HG02943 (cell line): ENCODE data around the gene PYGO1.
"Not testable (repeated sequence)": the region's sequence is repeated elsewhere in the genome, so short reads cannot be mapped to it uniquely, and the experiment has no call there.

Experiments
- ATAC-seq: cut with Tn5 transposase; IDR thresholded peaks from one replicate; pipeline ENCODE4 v1.9.1; 2021; ENCODE audit warnings: mild to moderate bottlenecking, low read depth, moderate library complexity; ENCODE audit not compliant: unreplicated experiment

PYGO1 gene

DNA sequence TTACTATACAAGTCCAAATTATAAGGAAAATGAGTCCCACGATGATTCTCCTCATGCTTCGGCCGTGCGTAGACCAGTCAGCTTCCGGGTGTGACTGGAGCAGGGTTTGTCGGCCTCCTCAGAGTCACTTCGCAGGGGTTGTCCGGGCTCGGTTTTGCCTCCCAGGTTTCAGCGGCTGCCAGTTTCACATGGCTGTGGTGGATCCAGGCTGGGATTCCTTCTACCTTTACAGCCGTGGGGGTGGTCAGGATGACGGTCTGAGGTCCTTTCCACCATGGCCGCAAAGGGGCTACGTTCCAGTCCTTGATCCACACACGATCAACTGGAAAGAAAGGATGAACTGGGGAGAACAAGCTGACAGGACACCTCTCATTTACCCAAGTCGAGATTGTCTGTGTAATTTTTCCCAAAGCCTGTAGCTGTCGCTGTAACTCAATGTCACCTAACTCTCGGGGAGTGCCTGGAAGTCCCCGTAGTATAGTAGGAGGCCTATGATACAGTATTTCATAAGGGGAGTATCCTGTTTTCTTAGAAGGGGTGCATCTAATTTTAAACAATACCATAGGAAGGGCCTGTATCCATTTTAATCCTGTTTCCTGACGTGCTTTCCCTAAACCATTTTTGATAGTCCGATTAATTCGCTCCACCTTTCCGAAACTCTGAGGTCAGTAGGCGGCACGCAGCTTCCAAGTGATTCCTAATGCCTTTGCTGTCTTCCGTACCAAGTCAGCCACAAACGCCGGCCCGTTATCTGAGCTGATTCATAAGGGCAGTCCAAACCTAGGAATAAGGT lies 74.3 kb downstream of the PYGO1 start:
- not testable (repeated sequence) for ATAC-seq

DNA sequence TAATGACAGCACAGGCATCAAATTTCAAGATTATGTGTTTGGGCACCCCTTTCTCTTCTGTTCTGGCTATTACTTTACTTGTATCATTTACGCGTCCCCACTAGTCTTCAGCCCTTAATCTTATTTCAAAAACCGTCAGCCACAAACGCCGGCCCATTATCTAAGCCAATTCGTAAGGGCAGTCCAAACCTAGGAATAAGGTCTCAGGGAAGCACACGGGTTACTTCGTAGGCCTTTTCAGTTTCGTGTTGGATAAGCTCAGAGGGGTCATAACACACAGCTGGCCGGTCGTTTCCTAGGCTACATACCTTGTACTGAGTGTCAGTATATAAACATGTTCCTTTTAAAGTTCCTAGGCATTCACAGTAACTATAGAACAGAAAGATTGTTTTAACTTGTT lies 75.0 kb downstream of the PYGO1 start:
- ATAC-seq: no peak

DNA sequence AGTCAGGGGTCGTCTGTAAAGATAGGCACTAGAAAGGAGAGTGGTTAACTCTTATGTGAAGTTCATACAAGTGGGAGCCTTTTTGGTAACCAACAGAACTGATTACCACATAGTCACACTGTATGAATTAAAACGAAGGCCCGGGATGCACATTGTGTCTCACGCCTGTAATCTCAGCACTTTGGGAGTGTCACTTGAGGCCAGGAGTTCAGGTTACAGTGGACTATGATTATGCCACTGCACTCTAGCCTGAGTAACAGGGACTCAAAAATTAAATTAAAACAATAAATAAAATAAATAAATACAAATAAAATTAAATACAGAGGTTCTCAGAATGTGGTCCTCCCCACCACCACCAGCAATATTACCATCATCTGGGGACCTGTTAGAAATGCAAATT lies 80.6 kb downstream of the PYGO1 start:
- no peak for ATAC-seq

DNA sequence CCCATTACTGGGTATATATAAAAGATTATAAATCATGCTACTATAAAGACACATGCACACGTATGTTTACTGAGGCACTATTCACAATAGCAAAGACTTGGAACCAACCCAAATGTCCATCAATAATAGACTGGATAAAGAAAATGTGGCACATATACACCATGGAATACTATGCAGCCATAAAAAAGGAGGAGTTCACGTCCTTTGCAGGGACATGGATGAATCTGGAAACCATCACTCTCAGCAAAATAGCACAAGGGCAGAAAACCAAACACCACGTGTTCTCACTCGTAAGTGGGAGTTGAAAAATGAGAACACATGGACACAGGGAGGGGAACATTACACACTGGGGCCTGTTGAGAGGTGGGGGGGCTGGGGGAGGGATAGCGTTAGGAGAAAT lies 82.7 kb downstream of the PYGO1 start:
- ATAC-seq: not testable (repeated sequence)

DNA sequence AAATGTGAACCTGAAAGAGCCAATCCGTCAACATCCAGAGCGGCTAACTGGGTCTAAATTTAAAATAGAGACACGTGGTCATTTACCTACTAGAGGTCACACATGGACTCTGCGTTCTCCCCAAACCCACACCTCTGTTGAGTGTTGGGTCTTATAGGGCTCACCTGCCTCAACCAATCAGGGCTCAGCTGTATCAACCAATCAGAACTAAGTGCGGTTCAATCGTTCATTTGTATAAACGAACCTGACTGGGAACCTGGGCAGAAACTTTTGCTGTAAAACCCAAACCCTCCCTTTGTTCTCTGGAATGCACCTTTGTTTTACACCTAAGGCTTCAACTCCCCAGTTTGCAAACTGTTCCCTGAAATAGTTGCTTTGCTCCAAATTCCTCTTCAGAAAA lies 89.0 kb downstream of the PYGO1 start:
- ATAC-seq: no peak

DNA sequence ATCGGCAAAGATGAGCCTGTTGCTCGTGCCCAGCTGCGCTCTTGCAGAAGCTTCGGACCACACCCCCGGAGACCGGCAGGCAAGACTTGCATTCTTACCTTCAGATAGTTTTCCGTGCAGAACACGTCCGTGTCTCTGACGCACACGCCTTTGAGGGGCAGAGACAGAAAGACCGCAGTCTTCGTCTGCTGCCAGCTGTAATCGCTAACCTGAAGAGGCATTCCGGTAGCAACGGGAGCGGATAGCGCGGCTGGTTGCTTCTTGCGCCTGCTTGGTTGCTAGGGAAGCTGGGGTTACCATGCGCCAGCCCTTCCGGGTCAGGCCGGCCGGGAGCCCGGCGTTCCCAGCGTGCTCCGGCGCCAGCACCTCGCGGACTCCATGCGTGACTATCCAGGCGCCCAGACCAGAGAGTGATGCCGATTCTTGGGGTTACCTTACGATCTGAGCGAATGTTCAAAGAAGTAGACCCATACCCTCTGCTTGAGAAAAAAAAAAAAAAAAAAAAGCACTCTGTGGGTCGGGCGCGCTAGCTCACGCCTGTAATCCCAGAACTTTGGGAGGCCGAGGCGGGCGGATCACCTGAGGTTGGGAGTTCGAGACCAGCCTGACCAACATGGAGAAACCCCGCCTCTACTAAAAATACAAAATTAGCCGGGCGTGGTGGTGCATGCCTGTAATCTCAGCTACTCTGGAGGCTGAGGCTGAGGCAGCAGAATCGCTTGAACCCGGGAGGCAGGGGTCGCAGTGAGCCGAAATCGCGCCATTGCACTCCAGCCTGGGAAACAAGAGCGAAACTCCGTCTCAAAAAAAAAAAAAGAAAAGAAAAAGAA lies 89.8 kb downstream of the PYGO1 start:
- ATAC-seq: peak; percentile 97

DNA sequence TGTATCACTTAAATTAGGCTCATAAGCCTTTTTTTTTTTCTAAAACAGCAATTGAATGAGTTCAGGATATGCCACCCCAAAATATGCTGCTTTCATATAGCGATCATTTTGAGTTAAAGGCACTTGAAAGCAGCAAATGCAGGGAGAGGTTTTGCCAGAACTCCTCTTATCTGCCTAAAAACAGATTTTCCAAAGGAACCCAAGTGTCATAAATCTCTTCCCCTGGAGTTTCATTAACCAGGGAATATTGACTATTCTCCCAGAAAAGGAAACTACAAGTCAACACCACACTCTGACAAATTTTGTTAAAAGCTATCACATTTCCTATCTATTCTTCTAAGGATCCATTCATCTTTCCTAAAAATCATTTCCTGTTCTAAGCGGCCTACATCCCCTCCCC lies 91.4 kb downstream of the PYGO1 start:
- ATAC-seq: no peak

DNA sequence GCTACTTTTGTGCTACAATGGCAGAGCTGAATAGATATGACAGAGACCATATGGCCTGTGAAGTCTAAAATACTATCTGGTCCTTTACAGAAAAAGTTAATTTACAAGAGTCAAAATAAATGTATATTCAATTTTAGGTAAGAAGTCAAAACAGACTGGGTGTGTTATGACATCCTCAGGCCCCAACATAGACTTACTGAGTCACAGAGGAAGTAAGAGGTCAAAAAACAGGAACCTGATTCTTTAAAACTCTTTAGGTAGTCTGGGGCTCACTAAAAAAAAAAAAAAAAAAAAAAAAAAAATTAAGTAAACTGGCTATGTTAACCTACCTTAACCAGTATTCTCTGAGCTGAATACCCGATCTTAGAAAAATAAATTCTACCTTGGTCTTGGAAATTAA lies 93.2 kb downstream of the PYGO1 start:
- no peak for ATAC-seq

DNA sequence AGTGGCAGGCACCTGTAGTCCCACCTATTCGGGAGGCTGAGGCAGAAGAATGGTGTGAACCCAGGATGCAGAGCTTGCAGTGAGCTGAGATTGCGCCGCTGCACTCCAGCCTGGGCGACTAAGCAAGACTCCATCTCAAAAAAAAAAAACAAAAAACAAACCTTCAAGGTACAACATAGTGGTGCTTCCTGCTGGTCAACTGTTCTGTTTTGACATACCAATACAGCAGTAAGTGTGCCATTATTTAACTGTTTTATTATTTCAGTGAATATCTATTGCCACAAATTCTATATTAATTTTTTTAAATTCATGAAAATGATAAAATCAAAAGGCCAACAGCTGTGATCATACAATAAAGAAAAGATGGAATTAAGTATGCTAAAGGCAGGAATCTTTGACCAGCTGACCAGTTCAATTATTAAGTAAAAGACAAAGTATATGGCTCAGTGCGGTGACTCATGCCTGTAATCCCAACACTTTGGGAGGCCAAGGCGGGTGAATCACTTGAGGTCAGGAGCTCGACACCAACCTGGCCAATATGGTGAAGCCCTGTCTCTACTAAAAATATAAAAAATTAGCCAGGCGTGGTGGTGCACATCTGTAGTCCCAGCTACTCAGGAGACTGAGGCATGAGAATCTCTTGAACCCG lies 99.1 kb downstream of the PYGO1 start:
- not testable (repeated sequence) for ATAC-seq
